Adrenal gland (tissue), 5 donors: ENCODE measurements around the gene SYNPO.

ENCODE experiments used
- CTCF ChIP-seq, 6 experiments: fragments of 450-650 bp in 4 of 6; fragments of 200-600 bp in 2 of 6; sonication (generic) in 1 of 6; IDR thresholded peaks; 1 replicate in 5 of 6; 2 replicates in 1 of 6; pipeline versions ENCODE4 v1.5.1 to v1.8.0; 2016 to 2021; ENCODE audit warnings: antibody characterized with exemption in 6 of 6, mild to moderate bottlenecking in 2 of 6, moderate library complexity in 1 of 6
- POLR2A ChIP-seq, 2 donors: fragments of 450-650 bp; IDR thresholded peaks; one replicate each; pipeline ENCODE4 v1.6.1; 2017; ENCODE audit warnings: antibody characterized with exemption in 2 of 2, mild to moderate bottlenecking in 2 of 2, moderate library complexity in 1 of 2
- donor health status: DM: no; HTN: no; CAD: no.

- TF ChIP-seq CTCF (IDR thresholded peaks at IDR 0.05) (no peak), POLR2A (IDR thresholded peaks at IDR 0.05) (no peak)
Measured at GRCh38 chr5:150618588-150619281, 21.7 kb upstream of the SYNPO start.
